HL-60 (cell line): ENCODE measurements around the gene NFASC.

Experiments
- DNase-seq, 2 experiments: peaks; one replicate each; pipeline ENCODE4 v3.0.0-alpha.2; 2010 to 2020; ENCODE audit warnings: low read depth in 1 of 2, low spot score in 1 of 2
- H3K27ac ChIP-seq: fragments of 250-450 bp; sonication (Bioruptor Pico); replicated peaks from 2 replicates; pipeline ENCODE4 v1.5.1; 2020; ENCODE audit warnings: mild to moderate bottlenecking, moderate library complexity
- H3K27me3 ChIP-seq: fragments of 250-450 bp; sonication (Bioruptor Pico); 2 replicates; pipeline ENCODE4 v1.5.1; 2021; ENCODE audit warnings: mild to moderate bottlenecking, moderate library complexity; ENCODE audit not compliant: insufficient read depth, poor library complexity, severe bottlenecking
- H3K4me3 ChIP-seq: replicated peaks from 2 replicates; pipeline ENCODE4 v1.5.1; 2011; ENCODE audit warnings: mild to moderate bottlenecking, control low read depth, low read length; ENCODE audit not compliant: insufficient read depth
- CTCF ChIP-seq: IDR thresholded peaks from one replicate; pipeline ENCODE4 v1.5.1; 2011; ENCODE audit warnings: low read length, control low read depth, inconsistent platforms; ENCODE audit not compliant: insufficient read depth
- GABPA ChIP-seq: IDR thresholded peaks from 2 replicates; pipeline ENCODE4 v1.6.1; 2012; ENCODE audit warnings: low read depth
- POLR2AphosphoS5 ChIP-seq: IDR thresholded peaks from 2 replicates; pipeline ENCODE4 v1.6.1; 2012; ENCODE audit warnings: low read depth
- REST ChIP-seq: IDR thresholded peaks from 2 replicates; pipeline ENCODE4 v1.6.1; 2012; ENCODE audit warnings: low read depth; ENCODE audit not compliant: insufficient replicate concordance
- SPI1 ChIP-seq: IDR thresholded peaks from 2 replicates; pipeline ENCODE4 v1.6.1; 2012; ENCODE audit warnings: low read depth, mild to moderate bottlenecking, borderline replicate concordance

Gene NFASC

GRCh38 chr1:204950353-204951001, 79.8 kb downstream of the NFASC start:
- Histone ChIP-seq H3K27me3 (no peaks in the 10 kb centered on the region), H3K27ac (no peak overlapping the region), H3K4me3 (no peak overlapping the region)
- DNase-seq = no peak
- TF ChIP-seq SPI1 (no peak), POLR2AphosphoS5 (no peak), CTCF (no peak), REST (no peak), GABPA (no peak)

- peaks cover 8% of the 10 kb centered on the region for H3K27me3 ChIP-seq
- no peak for TF ChIP-seq POLR2AphosphoS5
- no peak for TF ChIP-seq SPI1
- TF ChIP-seq CTCF = no peak
- TF ChIP-seq GABPA = no peak
- TF ChIP-seq REST = no peak
- H3K27ac ChIP-seq = no peak overlapping the region
Measured at GRCh38 chr1:204958317-204959307, 88.0 kb downstream of the NFASC start.

GRCh38 chr1:204959374-204959773, 88.7 kb downstream of the NFASC start:
- Histone ChIP-seq H3K27ac (no peak overlapping the region), H3K4me3 (no peak overlapping the region), H3K27me3 (peaks cover 10% of the 10 kb centered on the region)
- no peak for DNase-seq
- TF ChIP-seq SPI1 (no peak), POLR2AphosphoS5 (no peak), CTCF (no peak), GABPA (no peak), REST (no peak)

More at GRCh38 chr1:204958317-204959307, 88.0 kb downstream of the NFASC start:
- no peak overlapping the region for H3K4me3 ChIP-seq
- DNase-seq = no peak
